Measurements from ENCODE around the gene LRRC28.

The LRRC28 gene

GRCh38 chr15:99241752-99242151 lies 9.5 kb upstream of the LRRC28 start:
- no peak overlapping the region for H3K27ac ChIP-seq
- peaks cover 0 to 6% (median 3%) of the 10 kb centered on the region in 4 donors for H3K4me1 ChIP-seq
- no peak for TF ChIP-seq CTCF (IDR thresholded peaks at IDR 0.05)
- H3K9me3 ChIP-seq = no peaks in the 10 kb centered on the region
- no peak overlapping the region for H3K4me3 ChIP-seq
- H3K27me3 ChIP-seq = no peaks in the 10 kb centered on the region
- H3K36me3 ChIP-seq = peaks cover 0 to 35% (median 27%) of the 10 kb centered on the region in 3 donors
- intact Hi-C loops (cut with DNase I; ENCODE audit: low total_unique reads) = no loop called here
- no peak for DNase-seq

- H3K27ac ChIP-seq = no peak overlapping the region
- no peak overlapping the region for H3K4me3 ChIP-seq
- no peaks in the 10 kb centered on the region for H3K27me3 ChIP-seq
- peaks cover 0 to 26% (median 14%) of the 10 kb centered on the region in 4 donors for H3K4me1 ChIP-seq
- intact Hi-C loops (cut with DNase I; ENCODE audit: low total_unique reads) = no loop called here
- TF ChIP-seq CTCF (IDR thresholded peaks at IDR 0.05) = no peak
- H3K9me3 ChIP-seq = no peaks in the 10 kb centered on the region
- DNase-seq = no peak
- H3K36me3 ChIP-seq = peaks cover 0 to 17% (median 13%) of the 10 kb centered on the region in 3 donors
Observed at GRCh38 chr15:99244306-99244705, 7.0 kb upstream of the LRRC28 start.

GRCh38 chr15:99247062-99247461 lies 4.2 kb upstream of the LRRC28 start:
- no peak overlapping the region for H3K27ac ChIP-seq
- no peak overlapping the region for H3K4me3 ChIP-seq
- TF ChIP-seq CTCF (IDR thresholded peaks at IDR 0.05) = no peak
- H3K9me3 ChIP-seq = no peaks in the 10 kb centered on the region
- H3K4me1 ChIP-seq = peaks cover 0 to 36% (median 19%) of the 10 kb centered on the region in 4 donors
- DNase-seq = no peak
- intact Hi-C loops (cut with DNase I; ENCODE audit: low total_unique reads) = no loop called here
- no peaks in the 10 kb centered on the region for H3K36me3 ChIP-seq
- no peaks in the 10 kb centered on the region for H3K27me3 ChIP-seq

GRCh38 chr15:99248000-99248715 lies 3.1 kb upstream of the LRRC28 start:
- H3K4me3 ChIP-seq = peak overlapping the region; percentile 77 to 89
- intact Hi-C loops (cut with DNase I; ENCODE audit: low total_unique reads) = no loop called here
- no peaks in the 10 kb centered on the region for H3K9me3 ChIP-seq
- H3K4me1 ChIP-seq = peaks cover 0 to 45% (median 27%) of the 10 kb centered on the region in 4 donors
- no peak for TF ChIP-seq CTCF (IDR thresholded peaks at IDR 0.05)
- no peak for DNase-seq
- H3K27ac ChIP-seq = peak overlapping the region in 1 of 2 donors; percentile 87
- H3K27me3 ChIP-seq = no peaks in the 10 kb centered on the region
- no peaks in the 10 kb centered on the region for H3K36me3 ChIP-seq

GRCh38 chr15:99249270-99249841 lies 1.9 kb upstream of the LRRC28 start, which contains the start of gene TTC23:
Gene TTC23, minus strand, starts transcription at chr15:99249581. Its CDS starts 20,869 bp downstream, at chr15:99228712.
- Histone ChIP-seq H3K27me3 (no peaks in the 10 kb centered on the region), H3K27ac (peak within 1 kb of the TSS; percentile 87 to 89), H3K4me1 (peaks cover 0 to 45% (median 31%) of the 10 kb centered on the region in 4 donors), H3K36me3 (no peaks in the 10 kb centered on the region), H3K4me3 (peak within 1 kb of the TSS; percentile 77 to 89), H3K9me3 (no peaks in the 10 kb centered on the region)
- intact Hi-C loops (cut with DNase I; ENCODE audit: low total_unique reads) = no loop called here
- DNase-seq = peak in 1 of 2 donors; percentile 29
- TF ChIP-seq CTCF (IDR thresholded peaks at IDR 0.05) = no peak

Measured in tibial artery (tissue), 4 donors.